ENCODE data around the gene PLEKHF1.

PLEKHF1 gene

GRCh38 chr19:29681422-29682235, 16.4 kb downstream of the PLEKHF1 start:
- DNase-seq, result no peak

GRCh38 chr19:29682236-29682895, 17.1 kb downstream of the PLEKHF1 start:
- no peak for DNase-seq

GRCh38 chr19:29683009-29683408, 17.7 kb downstream of the PLEKHF1 start:
- DNase-seq, result no peak

- no peak for DNase-seq
Observed at GRCh38 chr19:29685326-29685725, 20.1 kb downstream of the PLEKHF1 start.

GRCh38 chr19:29686285-29686805, 21.1 kb downstream of the PLEKHF1 start:
- DNase-seq, result no peak

GRCh38 chr19:29687244-29687896, 22.1 kb downstream of the PLEKHF1 start:
- no peak for DNase-seq

GRCh38 chr19:29687897-29688728, 22.9 kb downstream of the PLEKHF1 start:
- no peak for DNase-seq

GRCh38 chr19:29690842-29691241, 25.6 kb downstream of the PLEKHF1 start:
- no peak for DNase-seq

GRCh38 chr19:29694161-29694560, 28.9 kb downstream of the PLEKHF1 start:
- no peak for DNase-seq

- DNase-seq, result no peak
Observed at GRCh38 chr19:29694669-29695627, 29.7 kb downstream of the PLEKHF1 start.

- DNase-seq, result no peak
Observed at GRCh38 chr19:29695765-29696564, 30.7 kb downstream of the PLEKHF1 start.

GRCh38 chr19:29696565-29696846, 31.2 kb downstream of the PLEKHF1 start:
- no peak for DNase-seq

- no peak for DNase-seq
Observed at GRCh38 chr19:29697523-29698261, 32.4 kb downstream of the PLEKHF1 start.

- no peak for DNase-seq
Observed at GRCh38 chr19:29699861-29700260, 34.6 kb downstream of the PLEKHF1 start.

GRCh38 chr19:29700498-29700897, 35.2 kb downstream of the PLEKHF1 start:
- no peak for DNase-seq

GRCh38 chr19:29702161-29702962, 37.1 kb downstream of the PLEKHF1 start:
- no peak for DNase-seq

GRCh38 chr19:29702963-29703320, 37.7 kb downstream of the PLEKHF1 start:
- no peak for DNase-seq

GRCh38 chr19:29704562-29705558, 39.6 kb downstream of the PLEKHF1 start:
- DNase-seq, result no peak

Data from COR-L47 (cell line).